GM12892 (cell line): ENCODE data around the gene CDH18.

ENCODE experiments used
- POLR2A ChIP-seq: IDR thresholded peaks from 2 replicates; pipeline ENCODE4 v1.6.1; 2011; ENCODE audit warnings: low read depth, low read length, control low read depth
- POLR2AphosphoS5 ChIP-seq: IDR thresholded peaks from 2 replicates; pipeline ENCODE4 v1.6.1; 2011; ENCODE audit warnings: low read depth, low read length, control low read depth
- TAF1 ChIP-seq: IDR thresholded peaks from 2 replicates; pipeline ENCODE4 v1.6.1; 2011; ENCODE audit warnings: low read depth, mild to moderate bottlenecking, control low read depth, low read length, borderline replicate concordance

DNA sequence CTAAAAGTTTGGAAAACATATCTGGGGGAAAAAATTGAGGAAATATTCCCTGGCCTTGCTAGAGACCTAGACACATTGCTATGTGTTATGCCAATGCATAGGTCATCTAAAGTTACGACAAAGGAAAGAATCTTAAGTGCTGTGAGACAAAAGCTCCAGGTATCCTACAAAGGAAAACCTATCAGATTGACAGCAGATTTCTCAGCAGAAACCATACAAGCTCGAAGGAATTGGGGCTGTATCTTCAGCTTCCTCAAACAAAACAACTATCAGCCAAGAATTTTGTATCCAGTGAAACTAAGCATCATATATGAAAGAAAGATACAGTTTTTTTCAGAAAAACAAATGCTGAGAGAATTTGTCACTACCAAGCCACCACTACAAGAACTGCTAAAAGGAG lies 234.4 kb downstream of the CDH18 start:
- no peak for TF ChIP-seq POLR2A
- TF ChIP-seq POLR2AphosphoS5, result no peak
- TF ChIP-seq TAF1, result no peak
